ENCODE measurements around the gene AP5B1.

AP5B1 gene

DNA sequence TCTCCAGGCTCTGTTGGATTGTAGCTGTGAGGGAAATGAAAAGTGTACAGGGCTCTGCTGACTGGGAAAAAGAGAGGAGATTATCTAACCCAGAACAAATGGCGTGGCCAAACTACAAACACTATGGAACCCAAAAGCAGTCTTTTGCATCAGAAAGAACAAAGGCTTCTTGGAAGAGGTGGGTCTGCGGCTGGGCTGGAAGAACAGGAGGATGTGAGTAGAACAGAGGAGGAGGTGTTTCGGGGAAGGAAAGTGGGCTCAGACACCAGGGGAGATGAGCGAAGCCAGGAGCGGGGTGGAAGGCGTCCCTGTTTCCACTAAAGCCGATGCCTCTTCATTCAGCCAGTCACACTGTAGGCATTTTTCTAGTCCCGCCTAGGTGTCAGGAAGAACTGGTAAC lies 18.1 kb upstream of the AP5B1 start:
- no peak for DNase-seq (ENCODE audit: low read depth, low spot score)
- H3K4me3 ChIP-seq (ENCODE audit: low read depth, low read length), result no peak overlapping the region
- in situ Hi-C loops (cut with HindIII; ENCODE audit: low sequenced_read_pairs), result no loop called here
- TF ChIP-seq, protein P1, sequence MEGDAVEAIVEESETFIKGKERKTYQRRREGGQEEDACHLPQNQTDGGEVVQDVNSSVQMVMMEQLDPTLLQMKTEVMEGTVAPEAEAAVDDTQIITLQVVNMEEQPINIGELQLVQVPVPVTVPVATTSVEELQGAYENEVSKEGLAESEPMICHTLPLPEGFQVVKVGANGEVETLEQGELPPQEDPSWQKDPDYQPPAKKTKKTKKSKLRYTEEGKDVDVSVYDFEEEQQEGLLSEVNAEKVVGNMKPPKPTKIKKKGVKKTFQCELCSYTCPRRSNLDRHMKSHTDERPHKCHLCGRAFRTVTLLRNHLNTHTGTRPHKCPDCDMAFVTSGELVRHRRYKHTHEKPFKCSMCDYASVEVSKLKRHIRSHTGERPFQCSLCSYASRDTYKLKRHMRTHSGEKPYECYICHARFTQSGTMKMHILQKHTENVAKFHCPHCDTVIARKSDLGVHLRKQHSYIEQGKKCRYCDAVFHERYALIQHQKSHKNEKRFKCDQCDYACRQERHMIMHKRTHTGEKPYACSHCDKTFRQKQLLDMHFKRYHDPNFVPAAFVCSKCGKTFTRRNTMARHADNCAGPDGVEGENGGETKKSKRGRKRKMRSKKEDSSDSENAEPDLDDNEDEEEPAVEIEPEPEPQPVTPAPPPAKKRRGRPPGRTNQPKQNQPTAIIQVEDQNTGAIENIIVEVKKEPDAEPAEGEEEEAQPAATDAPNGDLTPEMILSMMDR (IDR thresholded peaks at IDR 0.05; ENCODE audit: low read depth, low read length), result no peak

DNA sequence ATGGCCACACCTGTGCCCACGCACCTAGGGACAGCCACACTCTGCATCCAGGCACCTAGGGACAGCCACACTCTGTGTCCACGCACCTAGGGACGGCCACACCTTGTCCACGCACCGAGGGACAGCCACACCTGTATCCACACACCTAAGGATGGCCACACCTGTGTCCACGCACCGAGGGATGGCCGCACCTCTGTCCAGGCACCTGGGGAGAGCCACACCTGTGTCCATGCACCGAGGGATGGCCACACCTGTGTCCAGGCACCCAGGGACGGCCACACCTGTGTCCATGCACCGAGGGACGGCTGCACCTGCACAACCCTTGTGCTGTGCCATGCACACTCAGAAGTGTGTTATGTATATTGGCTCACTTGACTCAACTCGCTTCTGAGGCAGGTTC lies 16.9 kb upstream of the AP5B1 start:
- TF ChIP-seq, protein P1 (IDR thresholded peaks at IDR 0.05; ENCODE audit: low read depth, low read length), result no peak
- in situ Hi-C loops (cut with HindIII; ENCODE audit: low sequenced_read_pairs), result no loop called here
- no peak for DNase-seq (ENCODE audit: low read depth, low spot score)
- no peak overlapping the region for H3K4me3 ChIP-seq (ENCODE audit: low read depth, low read length)

DNA sequence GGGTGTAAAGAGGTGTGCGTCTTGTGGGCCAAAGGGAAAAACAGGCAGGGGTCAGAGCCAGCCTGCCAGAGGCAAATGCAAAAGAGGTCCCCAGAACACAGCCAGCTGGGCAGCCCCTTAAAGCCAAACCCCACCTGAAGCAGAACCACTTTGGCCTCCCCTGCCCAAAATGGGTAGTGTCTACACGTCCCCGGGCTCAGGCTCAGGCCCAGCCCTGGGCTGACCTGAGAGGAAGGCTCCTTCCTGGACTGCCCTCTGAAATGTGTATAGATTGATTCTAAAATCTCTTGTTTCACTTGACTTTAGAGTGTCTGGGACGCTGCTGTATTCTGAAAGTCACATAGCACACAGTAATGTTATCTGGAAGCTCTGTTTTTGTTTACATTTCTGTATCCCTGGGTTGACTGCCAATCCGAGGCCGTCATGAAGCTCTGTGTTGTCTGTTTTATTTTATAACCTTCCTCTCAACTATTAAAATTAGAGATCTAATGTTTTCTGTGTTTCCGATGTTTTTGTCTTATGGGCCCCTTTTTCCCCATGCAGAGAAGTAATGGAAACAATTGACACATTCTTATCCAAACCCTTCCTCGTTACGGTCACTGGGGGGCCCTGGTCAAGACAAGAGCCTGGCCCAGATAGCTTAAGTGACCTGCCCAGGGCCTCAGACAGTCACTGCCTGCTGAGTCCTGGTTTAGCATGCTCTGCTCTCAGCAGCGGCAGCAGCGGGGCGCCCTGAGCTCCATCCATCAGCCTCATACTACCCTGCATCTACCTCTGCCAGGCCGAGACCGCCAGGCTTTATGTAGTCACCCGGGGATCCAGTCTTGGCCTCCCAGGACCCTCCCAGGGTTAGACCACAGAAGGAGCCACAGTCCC lies 16.2 kb upstream of the AP5B1 start:
- in situ Hi-C loops (cut with HindIII; ENCODE audit: low sequenced_read_pairs), result no loop called here
- H3K4me3 ChIP-seq (ENCODE audit: low read depth, low read length), result no peak overlapping the region
- TF ChIP-seq, protein P1 (IDR thresholded peaks at IDR 0.05; ENCODE audit: low read depth, low read length), result no peak
- DNase-seq (ENCODE audit: low read depth, low spot score), result no peak

DNA sequence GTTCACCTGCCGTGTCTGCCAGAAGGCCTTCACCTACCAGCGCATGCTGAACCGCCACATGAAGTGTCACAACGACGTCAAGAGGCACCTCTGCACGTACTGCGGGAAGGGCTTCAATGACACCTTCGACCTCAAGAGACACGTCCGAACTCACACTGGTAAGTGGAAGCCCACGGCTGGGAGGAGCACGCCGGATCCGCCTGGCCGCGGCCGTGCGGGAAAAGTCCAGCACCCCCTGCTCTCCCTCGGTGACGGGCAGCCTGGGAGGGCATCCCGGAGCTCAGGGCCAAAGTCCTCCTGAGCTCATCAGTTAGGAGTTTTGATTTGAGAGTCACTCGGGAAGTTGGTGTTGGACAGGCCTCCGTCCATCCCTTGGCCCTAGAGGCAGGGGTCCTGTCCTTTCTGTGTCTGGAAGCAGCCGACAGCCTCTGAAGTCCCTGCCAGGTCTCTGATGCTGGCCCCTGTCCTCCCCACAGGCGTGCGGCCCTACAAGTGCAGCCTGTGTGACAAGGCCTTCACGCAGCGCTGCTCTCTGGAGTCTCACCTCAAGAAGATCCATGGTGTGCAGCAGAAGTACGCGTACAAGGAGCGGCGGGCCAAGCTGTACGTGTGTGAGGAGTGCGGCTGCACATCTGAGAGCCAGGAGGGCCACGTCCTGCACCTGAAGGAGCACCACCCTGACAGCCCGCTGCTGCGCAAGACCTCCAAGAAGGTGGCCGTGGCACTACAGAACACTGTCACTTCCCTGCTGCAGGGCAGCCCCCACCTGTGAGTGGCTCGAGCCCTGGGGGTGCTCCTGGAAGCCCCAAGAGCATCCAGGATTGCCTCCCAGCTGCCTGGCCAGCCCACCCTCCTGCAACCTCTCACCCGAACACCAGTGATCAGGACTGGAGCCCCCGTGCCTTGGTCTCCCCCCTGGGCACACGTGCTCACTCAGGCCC lies 14.1 kb upstream of the AP5B1 start:
- H3K4me3 ChIP-seq (ENCODE audit: low read depth, low read length), result no peak overlapping the region
- TF ChIP-seq, protein P1 (IDR thresholded peaks at IDR 0.05; ENCODE audit: low read depth, low read length), result no peak
- no peak for DNase-seq (ENCODE audit: low read depth, low spot score)
- in situ Hi-C loops (cut with HindIII; ENCODE audit: low sequenced_read_pairs), result no loop called here

- in situ Hi-C loops (cut with HindIII; ENCODE audit: low sequenced_read_pairs), result no loop called here
- no peak overlapping the region for H3K4me3 ChIP-seq (ENCODE audit: low read depth, low read length)
- no peak for DNase-seq (ENCODE audit: low read depth, low spot score)
- TF ChIP-seq, protein P1 (IDR thresholded peaks at IDR 0.05; ENCODE audit: low read depth, low read length), result no peak
These were observed 13.0 kb upstream of the AP5B1 start for GRCh38 chr11:65793625-65794400.

- in situ Hi-C loops (cut with HindIII; ENCODE audit: low sequenced_read_pairs), result no loop called here
- no peak overlapping the region for H3K4me3 ChIP-seq (ENCODE audit: low read depth, low read length)
- DNase-seq (ENCODE audit: low read depth, low spot score), result no peak
- TF ChIP-seq, protein P1 (IDR thresholded peaks at IDR 0.05; ENCODE audit: low read depth, low read length), result no peak
These were observed 12.4 kb upstream of the AP5B1 start for GRCh38 chr11:65793144-65793581.

All from astrocyte of the spinal cord (primary cell).